ENCODE data around the gene SERGEF. TPM values are rescaled to one million over a fixed set of nuclear protein-coding genes. Genes with fewer than 3 reads are reported as not detected.

The SERGEF gene
- total and polyA plus RNA-seq, 8 donors = 9.3 to 158 (median 73.5) TPM; not detected in 1

DNA sequence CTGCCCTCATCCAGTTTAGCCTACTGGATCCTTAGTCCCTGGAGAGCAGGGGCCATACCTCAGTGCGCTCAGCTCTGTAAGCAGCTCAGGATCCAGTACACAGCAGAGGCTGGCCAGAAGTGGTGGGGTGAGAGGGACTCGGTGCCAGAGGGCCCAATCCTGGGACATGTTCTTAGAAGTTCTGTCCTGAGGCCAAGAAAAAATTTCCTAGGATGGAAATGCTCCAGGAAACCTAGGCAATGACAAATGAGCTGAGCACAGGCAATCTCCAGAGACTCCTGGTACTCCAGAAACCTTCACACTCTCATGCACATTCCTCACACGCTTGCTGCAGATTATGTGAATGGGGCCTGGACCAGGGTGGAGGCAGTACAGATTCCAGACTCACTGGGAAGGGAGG, 89.6 kb downstream of the SERGEF start:
- TF ChIP-seq, protein P1, sequence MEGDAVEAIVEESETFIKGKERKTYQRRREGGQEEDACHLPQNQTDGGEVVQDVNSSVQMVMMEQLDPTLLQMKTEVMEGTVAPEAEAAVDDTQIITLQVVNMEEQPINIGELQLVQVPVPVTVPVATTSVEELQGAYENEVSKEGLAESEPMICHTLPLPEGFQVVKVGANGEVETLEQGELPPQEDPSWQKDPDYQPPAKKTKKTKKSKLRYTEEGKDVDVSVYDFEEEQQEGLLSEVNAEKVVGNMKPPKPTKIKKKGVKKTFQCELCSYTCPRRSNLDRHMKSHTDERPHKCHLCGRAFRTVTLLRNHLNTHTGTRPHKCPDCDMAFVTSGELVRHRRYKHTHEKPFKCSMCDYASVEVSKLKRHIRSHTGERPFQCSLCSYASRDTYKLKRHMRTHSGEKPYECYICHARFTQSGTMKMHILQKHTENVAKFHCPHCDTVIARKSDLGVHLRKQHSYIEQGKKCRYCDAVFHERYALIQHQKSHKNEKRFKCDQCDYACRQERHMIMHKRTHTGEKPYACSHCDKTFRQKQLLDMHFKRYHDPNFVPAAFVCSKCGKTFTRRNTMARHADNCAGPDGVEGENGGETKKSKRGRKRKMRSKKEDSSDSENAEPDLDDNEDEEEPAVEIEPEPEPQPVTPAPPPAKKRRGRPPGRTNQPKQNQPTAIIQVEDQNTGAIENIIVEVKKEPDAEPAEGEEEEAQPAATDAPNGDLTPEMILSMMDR (IDR thresholded peaks at IDR 0.05) = no peak
- TF ChIP-seq EP300 (IDR thresholded peaks at IDR 0.05) (no peak), POLR2A (IDR thresholded peaks at IDR 0.05) (no peak), POLR2AphosphoS5 (IDR thresholded peaks at IDR 0.05) (no peak)
- H3K27me3 ChIP-seq = no peaks in the 10 kb centered on the region
- WGBS, 5 donors = 80 to 90% (median 83%) methylated on average over 3 of the region's 3 CpGs

GRCh38 chr11:17922416-17922788, 90.4 kb downstream of the SERGEF start:
- WGBS, 5 donors = 21 to 93% (median 65%) methylated on average over 2 of the region's 2 CpGs
- no peak for DNase-seq

More for the DNA sequence above, 89.6 kb downstream of the SERGEF start:
- Histone ChIP-seq H3K9me3 (no peaks in the 10 kb centered on the region), H3K4me1 (peaks cover 0 to 11% (median 2%) of the 10 kb centered on the region in 4 donors), H3K4me3 (no peak overlapping the region), H3K27ac (no peak overlapping the region), H3K36me3 (peaks cover 0 to 20% (median 17%) of the 10 kb centered on the region in 4 donors)
- peak in 1 of 2 donors; percentile 15 for DNase-seq
- intact Hi-C loops (cut with DNase I; ENCODE audit: low total_unique reads) = no loop called here

DNA sequence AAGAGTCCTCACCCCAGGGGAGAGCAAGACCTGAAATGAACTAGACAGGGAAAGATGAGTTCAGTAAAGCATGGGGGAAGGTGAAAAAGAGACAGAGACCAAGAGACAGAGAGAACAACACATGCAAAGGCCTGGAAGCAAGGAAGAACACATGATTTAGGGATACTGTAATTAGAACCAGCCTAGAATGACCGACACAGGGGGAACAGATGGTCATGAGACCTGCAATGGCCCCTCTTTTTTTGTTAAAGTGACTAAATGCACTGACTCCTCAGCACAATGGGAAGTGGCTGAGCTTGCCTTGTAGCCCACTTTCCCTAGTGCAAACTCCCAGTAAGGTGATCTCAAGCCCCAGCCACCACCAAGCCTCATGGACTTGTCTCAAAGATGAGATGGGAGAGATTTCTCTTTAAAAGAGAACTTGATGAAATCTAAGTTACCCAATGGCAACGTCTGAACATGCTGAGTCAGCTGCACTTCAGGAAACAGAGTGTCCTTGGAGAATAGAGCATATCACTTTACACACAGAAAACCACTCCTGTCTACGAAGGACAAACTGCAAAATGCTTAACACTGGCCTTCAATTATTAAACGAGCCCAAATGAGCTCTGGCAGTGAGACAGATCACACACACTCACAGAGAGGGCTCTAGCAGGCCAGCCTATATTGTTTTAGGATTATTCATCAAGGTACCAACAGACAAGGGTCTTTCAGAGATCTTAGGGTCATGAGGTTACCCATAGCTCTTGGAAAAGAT, 91.0 kb downstream of the SERGEF start:
- intact Hi-C loops (cut with DNase I; ENCODE audit: low total_unique reads) = no loop called here
- Histone ChIP-seq H3K4me3 (no peak overlapping the region), H3K36me3 (peaks cover 0 to 33% (median 27%) of the 10 kb centered on the region in 4 donors), H3K27ac (no peak overlapping the region), H3K27me3 (no peaks in the 10 kb centered on the region), H3K9me3 (no peaks in the 10 kb centered on the region), H3K4me1 (peaks cover 0 to 11% (median 2%) of the 10 kb centered on the region in 4 donors)
- DNase-seq = no peak
- TF ChIP-seq EP300 (IDR thresholded peaks at IDR 0.05) (no peak), POLR2A (IDR thresholded peaks at IDR 0.05) (no peak), POLR2AphosphoS5 (IDR thresholded peaks at IDR 0.05) (no peak)
- TF ChIP-seq, protein P1 (IDR thresholded peaks at IDR 0.05) = no peak
- 44 to 57% (median 52%) methylated on average over 4 of the region's 4 CpGs for WGBS, 5 donors

More at GRCh38 chr11:17922416-17922788, 90.4 kb downstream of the SERGEF start:
- no peak for TF ChIP-seq POLR2A (IDR thresholded peaks at IDR 0.05)
- TF ChIP-seq EP300 (IDR thresholded peaks at IDR 0.05) = no peak
- TF ChIP-seq, protein P1 (IDR thresholded peaks at IDR 0.05) = no peak
- TF ChIP-seq POLR2AphosphoS5 (IDR thresholded peaks at IDR 0.05) = no peak
- H3K27me3 ChIP-seq = no peaks in the 10 kb centered on the region
- H3K9me3 ChIP-seq = no peaks in the 10 kb centered on the region
- intact Hi-C loops (cut with DNase I; ENCODE audit: low total_unique reads) = no loop called here
- H3K4me3 ChIP-seq = no peak overlapping the region
- peaks cover 0 to 11% (median 2%) of the 10 kb centered on the region in 4 donors for H3K4me1 ChIP-seq
- peaks cover 0 to 28% (median 25%) of the 10 kb centered on the region in 4 donors for H3K36me3 ChIP-seq
- no peak overlapping the region for H3K27ac ChIP-seq

DNA sequence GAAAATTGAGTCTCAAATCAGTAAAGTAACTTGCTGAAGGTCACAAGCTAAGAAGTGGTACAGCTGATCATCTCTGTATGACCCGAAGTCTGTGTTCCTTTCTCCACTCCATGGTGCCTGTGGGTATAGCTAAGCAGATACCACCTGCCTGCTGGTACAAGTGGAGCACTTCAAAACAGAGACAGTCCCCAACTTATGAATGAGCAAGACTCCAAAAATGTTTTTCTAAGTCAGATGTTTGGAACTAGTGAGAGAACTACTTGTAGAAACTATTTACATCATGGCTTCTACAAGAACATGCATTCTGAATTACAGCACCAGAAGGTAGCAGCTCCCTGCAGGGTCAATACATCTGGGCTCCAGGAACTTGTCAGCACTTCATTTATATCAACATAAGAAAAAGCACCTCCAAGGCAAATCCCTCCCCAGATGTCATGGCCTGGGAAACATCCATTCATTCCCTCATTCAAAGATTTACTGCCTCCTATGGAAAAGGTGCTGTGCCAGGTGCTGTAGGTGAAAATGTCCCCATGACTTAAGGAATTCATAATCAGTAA, 94.7 kb downstream of the SERGEF start:
- Histone ChIP-seq H3K27me3 (no peaks in the 10 kb centered on the region), H3K9me3 (no peaks in the 10 kb centered on the region), H3K36me3 (peaks cover 0 to 23% (median 19%) of the 10 kb centered on the region in 4 donors), H3K4me1 (peaks cover 0 to 11% (median under 1%) of the 10 kb centered on the region in 4 donors), H3K4me3 (no peak overlapping the region), H3K27ac (no peak overlapping the region)
- 88 to 100% (median 96%) methylated on average over 1 of the region's 1 CpG for WGBS, 5 donors
- DNase-seq = no peak
- TF ChIP-seq POLR2AphosphoS5 (IDR thresholded peaks at IDR 0.05) (no peak), EP300 (IDR thresholded peaks at IDR 0.05) (no peak), POLR2A (IDR thresholded peaks at IDR 0.05) (no peak)
- TF ChIP-seq, protein P1 (IDR thresholded peaks at IDR 0.05) = no peak
- intact Hi-C loops (cut with DNase I; ENCODE audit: low total_unique reads) = no loop called here
